DMS53 (cell line): Measurements from ENCODE around the gene TSPAN5.

Experiments used
- DNase-seq: peaks from one replicate; lab custom pipeline; 2025; lab: John Stamatoyannopoulos, UW

TSPAN5 gene

GRCh38 chr4:98496152-98496845 lies 162.1 kb downstream of the TSPAN5 start:
- DNase-seq: no peak

DNA sequence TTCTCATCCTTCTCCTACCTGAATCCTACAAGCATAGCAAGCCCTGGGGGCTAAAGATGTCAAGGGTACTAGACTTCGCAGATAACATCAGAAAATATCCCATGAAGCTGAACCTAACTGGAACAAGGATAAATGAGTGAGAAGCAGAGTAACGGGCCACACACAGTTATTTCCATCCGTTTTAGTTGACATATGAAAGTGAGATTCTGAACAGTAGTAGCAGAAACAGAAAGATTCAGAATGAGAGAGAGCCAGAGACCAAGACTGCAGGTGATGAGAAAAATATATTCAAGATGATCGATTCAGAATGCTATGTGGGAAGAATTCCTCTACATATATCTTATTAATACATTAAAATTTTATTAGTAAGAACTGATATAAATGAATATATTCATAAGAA lies 165.1 kb downstream of the TSPAN5 start:
- no peak for DNase-seq

GRCh38 chr4:98491899-98492559 lies 166.4 kb downstream of the TSPAN5 start:
- DNase-seq: no peak

DNA sequence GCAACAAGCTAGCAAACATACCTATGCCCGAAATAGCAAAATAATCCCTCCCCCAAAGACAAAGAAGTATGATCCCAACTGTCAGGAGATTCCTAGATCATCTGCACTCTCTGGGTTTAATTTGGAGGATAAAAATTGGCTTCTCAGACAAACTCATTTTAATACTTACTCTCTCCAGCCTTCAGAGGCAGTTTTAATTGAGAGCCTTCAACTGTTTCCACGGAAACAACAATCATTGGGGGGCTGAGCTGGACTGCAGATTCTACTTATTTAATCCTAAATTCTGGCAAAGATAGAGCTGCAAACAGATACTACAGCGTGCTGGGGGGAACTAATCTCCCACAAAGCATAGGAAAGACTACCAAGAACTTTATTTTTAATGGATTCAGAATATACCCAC lies 168.2 kb downstream of the TSPAN5 start:
- no peak for DNase-seq

GRCh38 chr4:98485816-98486345 lies 172.5 kb downstream of the TSPAN5 start:
- no peak for DNase-seq

GRCh38 chr4:98484031-98484430 lies 174.4 kb downstream of the TSPAN5 start:
- no peak for DNase-seq

DNA sequence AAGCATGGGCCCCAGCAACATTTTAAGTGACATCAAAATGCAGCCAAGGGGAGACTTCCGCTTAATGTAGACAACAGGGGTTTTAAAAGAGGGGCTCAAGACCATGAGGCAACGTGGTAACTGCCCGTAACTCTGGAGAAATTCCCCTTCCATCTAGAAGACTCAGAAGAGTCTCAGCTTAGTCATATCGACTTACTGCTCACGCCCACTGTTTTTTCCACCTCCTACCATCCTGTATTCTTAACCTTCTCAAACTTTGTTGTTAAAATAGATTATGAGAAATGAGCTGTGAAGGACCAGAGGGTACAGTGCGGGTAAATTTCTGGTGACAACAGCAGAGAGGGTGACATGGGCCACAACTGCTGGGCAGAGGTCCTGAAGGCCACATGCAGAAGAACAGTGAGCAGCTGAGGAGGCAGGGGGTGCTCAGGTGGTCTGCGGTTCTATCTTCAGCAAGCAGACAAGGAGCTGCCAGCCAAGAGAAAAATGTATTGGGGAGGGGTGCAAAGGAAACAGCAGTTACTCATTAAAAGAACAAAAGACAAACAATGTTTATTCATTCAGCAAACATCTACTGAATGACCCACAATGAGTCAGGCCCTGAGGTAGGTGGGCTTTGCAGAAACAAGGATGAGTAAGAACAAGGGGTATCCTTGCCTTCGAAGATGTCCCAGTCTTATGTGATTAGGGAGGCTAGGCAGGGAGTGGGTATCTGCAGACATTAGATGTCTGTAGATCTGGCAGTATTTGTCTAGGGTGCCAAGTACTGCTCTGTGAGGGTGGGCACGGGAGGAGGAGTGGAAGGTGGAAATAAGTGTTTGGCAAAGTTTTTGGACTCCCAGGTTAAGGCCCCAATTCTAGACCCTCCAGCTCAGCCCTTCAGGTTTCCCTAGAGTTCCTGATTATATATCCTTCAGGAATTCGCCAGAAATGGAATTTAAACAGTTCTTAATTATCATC lies 175.3 kb downstream of the TSPAN5 start:
- DNase-seq: no peak

DNA sequence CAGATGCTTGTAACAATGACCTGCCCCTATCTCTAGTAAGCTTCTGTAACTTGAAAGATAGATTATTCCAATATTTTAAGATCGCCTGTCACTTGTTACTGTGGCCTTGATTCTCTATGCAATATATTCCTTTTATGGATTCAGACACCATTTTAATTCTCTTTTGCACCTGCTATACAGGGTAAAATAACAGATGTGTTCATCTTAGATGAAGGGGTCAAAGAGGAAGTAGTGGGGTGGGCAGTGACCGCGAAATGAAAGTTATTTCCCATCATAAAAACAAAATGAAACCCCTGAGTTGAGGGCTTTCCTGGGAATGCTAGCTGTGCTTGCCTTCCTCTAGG lies 175.9 kb downstream of the TSPAN5 start:
- DNase-seq: no peak

DNA sequence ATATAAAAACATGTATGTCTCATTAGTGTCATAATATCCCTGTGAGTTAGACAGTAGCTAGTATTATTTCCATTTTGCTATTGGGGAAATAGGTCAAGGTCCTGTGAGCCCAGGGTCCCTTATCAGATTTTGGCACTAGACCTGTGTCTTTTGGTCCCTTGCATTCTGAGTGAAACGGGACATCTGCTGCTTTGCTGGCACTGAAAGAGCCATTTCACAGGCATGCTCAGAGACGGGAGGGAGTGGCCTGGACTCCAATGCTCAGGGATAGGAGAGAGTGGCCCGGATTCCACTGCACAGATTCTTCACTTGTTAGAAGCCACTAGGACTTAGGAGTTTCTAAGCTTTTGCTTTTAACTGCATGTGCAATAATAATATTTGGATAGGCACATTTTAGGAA lies 177.2 kb downstream of the TSPAN5 start:
- DNase-seq: no peak

GRCh38 chr4:98480535-98480934 lies 177.9 kb downstream of the TSPAN5 start:
- no peak for DNase-seq

- DNase-seq: peak; percentile 47
These were observed 178.8 kb downstream of the TSPAN5 start for GRCh38 chr4:98479590-98479989.

DNA sequence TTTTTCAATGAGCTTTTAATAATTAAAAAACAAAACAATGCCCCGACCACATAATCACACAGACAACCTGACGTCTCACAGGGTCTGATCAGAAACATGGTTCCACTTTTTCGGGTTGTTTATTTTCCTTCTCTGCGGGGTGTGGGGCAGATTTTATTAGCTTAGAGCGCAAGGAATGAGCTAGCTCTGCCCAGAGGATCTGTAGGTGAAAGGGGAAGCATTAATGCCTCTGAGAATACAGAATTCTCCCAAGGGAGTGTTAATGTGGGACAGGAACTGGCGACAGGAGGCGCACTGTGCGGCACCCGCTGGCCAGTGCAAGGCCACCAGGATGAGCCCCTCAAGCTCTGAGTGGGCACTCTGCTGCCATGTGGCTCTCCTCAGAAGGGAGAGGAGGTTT lies 181.5 kb downstream of the TSPAN5 start:
- no peak for DNase-seq

DNA sequence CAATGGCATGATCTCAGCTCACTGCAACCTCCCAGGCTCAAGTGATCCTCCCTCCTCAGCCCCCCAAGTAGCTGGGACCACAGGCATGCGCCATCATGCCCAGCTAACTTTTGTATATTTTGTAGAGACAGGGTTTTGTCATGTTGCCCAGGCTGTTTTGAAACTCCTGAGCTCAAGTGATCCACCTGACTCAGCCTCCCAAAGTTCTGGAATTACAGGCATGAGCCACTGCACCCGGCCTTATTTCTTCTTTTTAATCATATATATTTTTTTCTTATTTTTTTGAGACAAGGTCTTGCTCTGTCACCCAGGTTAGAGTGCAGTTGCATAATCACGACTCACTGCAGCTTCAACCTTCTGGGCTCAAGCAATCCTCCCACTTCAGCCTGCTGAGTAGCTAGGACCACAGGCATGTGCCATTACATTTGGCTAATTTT lies 184.0 kb downstream of the TSPAN5 start:
- no peak for DNase-seq

DNA sequence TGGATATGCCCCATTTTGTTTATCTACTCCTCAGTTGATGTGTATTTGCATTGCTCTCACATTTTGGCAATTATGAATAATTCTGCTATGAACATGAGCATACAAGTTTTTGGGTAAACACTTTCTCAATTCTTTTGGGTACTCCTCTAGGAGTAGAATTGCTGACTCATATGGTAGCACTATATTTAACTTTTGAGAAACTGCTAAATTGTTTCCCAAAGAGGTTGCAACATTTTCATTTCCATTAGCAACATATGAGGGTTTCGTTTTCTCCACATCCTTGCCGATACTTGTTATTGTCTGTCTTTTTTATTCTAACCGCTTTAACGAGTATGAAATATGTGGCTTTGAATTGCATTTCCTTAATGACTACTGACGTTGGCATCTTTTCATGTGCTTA lies 185.4 kb downstream of the TSPAN5 start:
- DNase-seq: no peak

GRCh38 chr4:98470831-98471230 lies 187.6 kb downstream of the TSPAN5 start:
- DNase-seq: no peak

- DNase-seq: no peak
These were observed 188.0 kb downstream of the TSPAN5 start for GRCh38 chr4:98470366-98470765.

DNA sequence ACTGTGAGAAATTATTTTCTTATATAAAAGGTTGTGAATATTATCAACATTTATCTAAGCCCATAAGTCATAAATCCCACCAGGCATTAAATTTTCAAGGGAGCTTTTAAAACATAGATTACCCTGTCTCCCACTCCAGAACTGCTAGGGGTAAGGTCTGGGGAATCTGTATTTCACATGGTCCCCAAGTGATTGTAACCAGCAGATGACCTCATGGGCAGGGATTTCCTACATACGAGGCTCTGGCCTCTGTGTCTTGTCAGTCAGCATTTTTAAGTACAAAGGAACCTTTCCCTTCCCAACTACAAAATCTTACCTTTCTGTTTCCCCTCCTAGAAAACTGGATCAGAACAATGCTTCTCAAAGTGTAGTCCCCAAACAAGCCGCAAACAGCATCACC lies 188.6 kb downstream of the TSPAN5 start:
- no peak for DNase-seq

DNA sequence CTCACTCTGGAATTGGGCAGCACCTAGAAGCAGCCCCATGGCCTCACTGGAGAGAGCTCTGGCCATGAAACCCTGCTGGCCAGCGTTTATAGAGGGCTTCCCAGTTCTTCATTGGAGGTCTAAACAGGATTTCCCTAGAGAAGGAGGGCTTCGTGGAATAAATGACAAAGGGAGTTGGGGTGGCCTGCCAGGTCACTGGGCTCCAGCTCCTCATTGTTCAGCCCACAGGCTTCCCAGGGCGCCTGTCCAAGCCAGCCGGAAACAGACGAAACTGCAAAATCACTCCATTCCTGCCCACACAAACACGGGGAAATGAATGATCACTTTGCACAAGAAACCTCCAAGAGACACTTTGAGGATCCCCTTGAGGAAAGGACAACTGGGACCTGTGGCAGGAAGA lies 189.7 kb downstream of the TSPAN5 start:
- DNase-seq: no peak

DNA sequence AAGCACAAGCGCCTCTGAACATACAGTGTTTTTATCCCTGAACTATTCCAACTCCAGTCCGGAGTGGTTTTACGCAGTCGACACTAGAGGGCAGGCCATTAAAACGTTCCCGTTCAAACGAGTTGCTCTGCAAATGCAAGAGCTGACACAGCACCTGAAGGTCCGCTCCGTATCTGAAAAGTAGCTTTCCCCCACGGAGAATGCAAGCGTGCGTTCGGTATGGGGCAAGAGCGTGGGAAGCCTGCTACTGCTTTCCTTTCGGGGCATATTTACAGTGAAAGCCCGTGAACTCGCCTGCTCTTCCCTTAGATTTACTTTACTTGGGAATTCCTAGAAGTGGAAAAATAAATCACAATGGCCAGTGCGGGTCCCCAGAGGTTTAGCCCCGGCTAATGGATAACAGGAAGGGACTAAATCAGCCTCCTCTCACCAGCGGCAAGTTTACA lies 190.8 kb downstream of the TSPAN5 start:
- peak; percentile 90 for DNase-seq

DNA sequence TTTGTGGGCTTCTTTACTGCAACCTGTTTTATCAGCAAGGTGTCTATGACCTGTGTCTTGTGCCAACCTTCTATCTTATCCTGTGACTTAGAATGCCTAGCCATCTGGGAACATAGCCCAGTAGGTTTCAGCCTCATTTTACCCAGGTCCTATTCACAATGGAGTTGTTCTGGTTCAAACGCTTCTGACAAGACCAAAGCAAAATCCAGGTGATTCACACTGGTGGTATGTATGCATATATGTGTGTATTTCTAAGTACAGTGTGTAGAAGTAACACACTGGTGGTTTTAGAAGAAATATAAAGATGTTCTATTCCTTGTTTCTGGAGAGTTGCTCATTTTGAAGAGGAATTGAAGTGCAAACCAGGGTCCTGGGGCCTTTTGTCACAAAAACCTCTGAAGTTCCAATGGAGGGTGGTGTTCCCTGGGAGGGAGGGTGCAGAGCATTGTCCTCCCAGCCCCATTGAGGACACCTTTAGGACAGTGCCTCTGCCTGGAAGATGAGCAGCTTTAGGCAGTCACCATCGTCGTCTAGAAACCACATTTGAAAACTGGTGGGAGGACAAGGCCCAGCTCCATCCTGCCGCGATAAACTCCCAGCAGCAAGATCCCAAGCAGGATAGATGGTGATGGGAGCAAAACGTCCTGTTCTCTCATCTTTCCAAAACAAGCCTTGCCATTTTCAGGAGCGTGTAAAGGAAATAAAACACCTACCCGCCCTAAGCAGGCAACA lies 191.4 kb downstream of the TSPAN5 start:
- DNase-seq: no peak

DNA sequence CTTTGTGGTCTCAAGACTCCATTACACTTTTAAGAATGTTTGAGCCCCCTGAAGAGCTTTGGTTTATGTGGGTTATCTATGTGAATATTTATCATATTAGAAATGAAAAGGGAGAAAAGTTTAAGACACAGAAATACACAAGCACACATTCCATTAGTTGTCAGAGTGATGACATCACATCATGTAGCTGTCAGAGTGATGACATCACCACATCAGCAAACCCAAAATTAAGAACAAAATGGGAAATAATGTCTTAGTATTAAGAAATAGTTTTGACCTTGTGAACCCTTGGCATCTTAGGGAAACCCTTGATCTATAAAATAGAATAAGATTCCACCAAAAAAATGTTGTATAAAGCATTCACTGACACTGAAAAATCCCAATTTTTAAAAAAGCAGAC lies 195.9 kb downstream of the TSPAN5 start:
- DNase-seq: no peak
